ENCODE data around the gene CSMD2.

Gene CSMD2

DNA sequence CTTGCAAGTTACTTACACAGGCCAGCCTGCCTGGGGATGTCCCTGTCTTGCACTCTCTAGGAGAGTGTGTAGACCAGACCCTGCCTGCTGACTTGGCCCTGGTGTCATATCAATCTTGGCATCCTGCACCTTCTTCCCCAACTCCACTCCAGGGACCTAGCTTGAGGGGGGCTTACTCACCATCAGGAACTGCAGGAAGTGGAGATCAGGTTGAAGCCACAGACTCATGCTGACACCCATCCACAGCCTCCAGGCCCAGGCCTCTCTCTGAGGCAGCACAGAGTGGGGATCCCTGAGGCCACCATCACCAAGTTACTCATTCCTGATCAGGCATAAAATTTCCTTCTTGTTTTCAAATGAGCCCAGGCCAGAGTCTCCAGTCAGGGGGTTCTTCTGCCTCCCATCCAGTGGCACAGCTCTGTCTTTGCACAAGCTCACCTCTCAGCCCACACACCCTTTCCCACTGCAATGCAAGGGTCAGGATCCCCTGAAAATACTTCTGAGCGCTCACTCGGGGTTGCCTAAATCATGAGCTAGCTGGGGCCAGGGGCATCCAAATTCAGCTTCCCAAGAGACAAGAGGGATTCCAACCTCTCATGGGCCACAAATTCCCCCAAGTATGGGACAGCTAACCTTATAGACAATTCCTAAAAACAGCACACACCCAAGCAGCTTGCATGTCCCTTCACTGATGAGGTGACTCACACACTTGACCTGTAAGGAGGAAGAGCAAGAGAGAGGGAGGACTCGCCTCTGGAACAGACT lies 33.5 kb downstream of the CSMD2 start:
- H3K4me3 ChIP-seq (ENCODE audit: low read length, poor library complexity, severe bottlenecking) = no peak overlapping the region
- H3K79me2 ChIP-seq (ENCODE audit: insufficient read depth, low read length) = no peaks in the 10 kb centered on the region
- H3F3A ChIP-seq (ENCODE audit: low read depth) = no peaks in the 10 kb centered on the region
- H3K9me2 ChIP-seq (replicated peaks; ENCODE audit: low read depth, low read length) = no peaks in the 10 kb centered on the region
- no peaks in the 10 kb centered on the region for H3K9me3 ChIP-seq (ENCODE audit: insufficient read depth, low read depth, low read length)
- H2AFZ ChIP-seq (ENCODE audit: low read length) = no peak overlapping the region
- H3K4me1 ChIP-seq (ENCODE audit: insufficient read depth, low read length, poor library complexity, severe bottlenecking) = no peaks in the 10 kb centered on the region
- H3K36me3 ChIP-seq (ENCODE audit: insufficient read depth, low read length) = no peaks in the 10 kb centered on the region
- no peaks in the 10 kb centered on the region for H3K27me3 ChIP-seq (ENCODE audit: insufficient read depth, low read length, poor library complexity, severe bottlenecking)
- H3K4me2 ChIP-seq (ENCODE audit: low read depth, low read length, poor library complexity, severe bottlenecking) = no peak overlapping the region
- no peak overlapping the region for H3K9ac ChIP-seq (ENCODE audit: low read depth, low read length, poor library complexity, severe bottlenecking)
- no peaks in the 10 kb centered on the region for H4K20me1 ChIP-seq (ENCODE audit: insufficient read depth, low read length, poor library complexity, severe bottlenecking)
- TF ChIP-seq EZH2phosphoT487 (IDR thresholded peaks at IDR 0.05; ENCODE audit: borderline replicate concordance) = no peak
- TF ChIP-seq CTCF (conservative IDR thresholded peaks at IDR 0.05; ENCODE audit: low read length) = no peak

DNA sequence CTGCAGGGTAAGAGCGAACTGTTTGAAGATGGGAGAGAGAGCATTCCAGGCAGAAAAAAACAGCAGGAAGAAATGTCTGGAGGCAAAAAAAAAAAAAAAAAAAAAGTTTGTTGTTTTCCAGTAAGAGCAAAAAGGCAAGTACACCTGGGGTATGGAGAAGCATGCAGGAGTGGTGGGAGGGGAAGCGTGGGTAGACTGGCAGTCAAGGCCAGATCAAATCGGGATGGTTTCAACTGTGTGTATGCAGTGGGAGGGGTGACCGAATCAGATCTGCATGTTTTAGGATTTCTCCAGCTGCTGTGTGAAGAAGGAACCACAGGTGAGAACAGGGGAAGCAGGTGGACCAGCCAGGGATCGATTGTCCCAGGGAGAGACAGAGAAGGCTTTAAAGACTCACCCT lies 34.7 kb downstream of the CSMD2 start:
- Histone ChIP-seq H4K20me1 (ENCODE audit: insufficient read depth, low read length, poor library complexity, severe bottlenecking) (no peaks in the 10 kb centered on the region), H3K79me2 (ENCODE audit: insufficient read depth, low read length) (no peaks in the 10 kb centered on the region), H2AFZ (ENCODE audit: low read length) (no peak overlapping the region), H3F3A (ENCODE audit: low read depth) (no peaks in the 10 kb centered on the region), H3K4me3 (ENCODE audit: low read length, poor library complexity, severe bottlenecking) (no peak overlapping the region), H3K9ac (ENCODE audit: low read depth, low read length, poor library complexity, severe bottlenecking) (no peak overlapping the region), H3K9me3 (ENCODE audit: insufficient read depth, low read depth, low read length) (no peaks in the 10 kb centered on the region), H3K4me2 (ENCODE audit: low read depth, low read length, poor library complexity, severe bottlenecking) (no peak overlapping the region), H3K4me1 (ENCODE audit: insufficient read depth, low read length, poor library complexity, severe bottlenecking) (no peaks in the 10 kb centered on the region), H3K27me3 (ENCODE audit: insufficient read depth, low read length, poor library complexity, severe bottlenecking) (no peaks in the 10 kb centered on the region), H3K36me3 (ENCODE audit: insufficient read depth, low read length) (no peaks in the 10 kb centered on the region), H3K9me2 (replicated peaks; ENCODE audit: low read depth, low read length) (no peaks in the 10 kb centered on the region)
- TF ChIP-seq CTCF (conservative IDR thresholded peaks at IDR 0.05; ENCODE audit: low read length) (no peak), EZH2phosphoT487 (IDR thresholded peaks at IDR 0.05; ENCODE audit: borderline replicate concordance) (no peak)

DNA sequence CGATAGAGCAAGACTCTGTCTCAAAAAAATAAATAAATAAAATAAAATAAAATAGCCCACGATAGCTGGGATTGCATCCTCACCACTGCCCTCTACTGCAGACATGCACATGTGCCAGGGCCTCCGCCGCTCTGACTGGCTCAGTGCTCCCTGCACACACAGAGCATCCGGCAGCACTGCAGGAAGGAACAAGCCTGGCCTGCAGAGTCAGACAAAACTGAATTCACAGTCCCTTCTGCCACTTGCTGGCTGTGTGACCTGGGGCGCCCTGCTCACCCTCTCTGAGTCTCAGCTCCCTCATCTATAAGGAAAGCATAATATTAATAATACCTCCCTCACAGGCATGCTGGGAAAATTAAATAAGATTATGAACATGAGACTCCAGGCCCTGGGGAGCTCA lies 35.4 kb downstream of the CSMD2 start:
- Histone ChIP-seq H3K9ac (ENCODE audit: low read depth, low read length, poor library complexity, severe bottlenecking) (no peak overlapping the region), H3K4me3 (ENCODE audit: low read length, poor library complexity, severe bottlenecking) (no peak overlapping the region), H2AFZ (ENCODE audit: low read length) (no peak overlapping the region), H3K4me2 (ENCODE audit: low read depth, low read length, poor library complexity, severe bottlenecking) (no peak overlapping the region), H4K20me1 (ENCODE audit: insufficient read depth, low read length, poor library complexity, severe bottlenecking) (no peaks in the 10 kb centered on the region), H3K36me3 (ENCODE audit: insufficient read depth, low read length) (no peaks in the 10 kb centered on the region), H3K27me3 (ENCODE audit: insufficient read depth, low read length, poor library complexity, severe bottlenecking) (no peaks in the 10 kb centered on the region), H3K9me3 (ENCODE audit: insufficient read depth, low read depth, low read length) (no peaks in the 10 kb centered on the region), H3F3A (ENCODE audit: low read depth) (no peaks in the 10 kb centered on the region), H3K79me2 (ENCODE audit: insufficient read depth, low read length) (no peaks in the 10 kb centered on the region), H3K9me2 (replicated peaks; ENCODE audit: low read depth, low read length) (no peaks in the 10 kb centered on the region), H3K4me1 (ENCODE audit: insufficient read depth, low read length, poor library complexity, severe bottlenecking) (no peaks in the 10 kb centered on the region)
- TF ChIP-seq CTCF (conservative IDR thresholded peaks at IDR 0.05; ENCODE audit: low read length) = no peak
- no peak for TF ChIP-seq EZH2phosphoT487 (IDR thresholded peaks at IDR 0.05; ENCODE audit: borderline replicate concordance)
